Osteocyte (in vitro differentiated cells): ENCODE results near the gene TMEM164. TPM values are rescaled to one million over a fixed set of nuclear protein-coding genes. Genes with fewer than 3 reads are reported as not detected.
A peak's percentile ranks its signal among the peaks of the same experiment; 100 is the strongest.

ENCODE experiments used
- DNase-seq: peaks from one replicate; pipeline ENCODE4 v3.0.0; 2021; ENCODE audit warnings: mixed read lengths; ENCODE audit not compliant: unreplicated experiment; ENCODE audit errors: extremely low spot score
- H3K27ac Mint-ChIP-seq: one replicate; pipeline ENCODE4 v1.8.0; 2021; ENCODE audit warnings: mild to moderate bottlenecking, mixed read lengths; ENCODE audit not compliant: unreplicated experiment
- H3K27me3 Mint-ChIP-seq: one replicate; pipeline ENCODE4 v1.8.0; 2021; ENCODE audit warnings: mixed read lengths; ENCODE audit not compliant: unreplicated experiment
- H3K36me3 Mint-ChIP-seq: one replicate; pipeline ENCODE4 v1.8.0; 2021; ENCODE audit warnings: mixed read lengths; ENCODE audit not compliant: unreplicated experiment
- H3K4me1 Mint-ChIP-seq: one replicate; pipeline ENCODE4 v1.8.0; 2021; ENCODE audit warnings: mixed read lengths; ENCODE audit not compliant: unreplicated experiment
- H3K4me3 Mint-ChIP-seq: one replicate; pipeline ENCODE4 v1.8.0; 2021; ENCODE audit warnings: mild to moderate bottlenecking, moderate library complexity, mixed read lengths; ENCODE audit not compliant: unreplicated experiment
- H3K9me3 Mint-ChIP-seq: one replicate; pipeline ENCODE4 v1.8.0; 2021; ENCODE audit warnings: mixed read lengths; ENCODE audit not compliant: unreplicated experiment
- microRNA-seq: library from miRNA; unstranded; fragments of <30 nt; microRNA quantifications from one replicate; pipeline ENCODE4 v1.1.0, GENCODE V29; 2020; ENCODE audit not compliant: unreplicated experiment
- total RNA-seq: library from RNA; stranded (reverse); gene quantifications from 2 replicates; pipeline ENCODE4 v1.2.1, GENCODE V29; 2021
- TF ChIP-seq, protein P1 (sequence below): fragments of 200-600 bp; sonication (generic); IDR thresholded peaks from 2 replicates; pipeline ENCODE4 v1.5.0; 2021; ENCODE audit warnings: antibody characterized with exemption, mild to moderate bottlenecking, moderate library complexity

The TMEM164 gene
- total RNA-seq, 1 donor from 2014 or later, result 12.9 TPM

DNA sequence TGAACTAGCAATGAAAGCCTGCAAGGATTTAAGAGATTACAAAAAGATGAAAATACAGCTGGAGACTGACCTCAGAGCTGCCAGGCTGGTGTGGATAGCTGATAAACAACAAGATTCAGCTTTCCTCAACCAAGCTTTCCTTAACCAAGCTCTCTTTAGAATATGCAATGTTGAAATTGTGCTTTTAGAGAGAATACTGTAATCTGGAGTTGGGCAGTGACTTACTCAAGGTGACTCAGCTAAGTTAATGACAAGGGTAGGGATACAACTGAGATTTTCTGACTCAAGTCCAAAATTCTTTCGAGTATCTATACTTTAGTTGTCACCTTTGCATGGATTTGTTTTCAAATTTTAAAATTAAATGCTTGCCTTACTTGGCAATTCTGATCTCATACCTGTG lies 217.0 kb downstream of the TMEM164 start:
- Mint-ChIP-seq H3K27me3 (no peaks in the 10 kb centered on the region), H3K9me3 (no peaks in the 10 kb centered on the region), H3K27ac (no peak overlapping the region), H3K4me1 (peaks cover 15% of the 10 kb centered on the region), H3K36me3 (peaks cover 2% of the 10 kb centered on the region), H3K4me3 (no peak overlapping the region)
- TF ChIP-seq, protein P1, sequence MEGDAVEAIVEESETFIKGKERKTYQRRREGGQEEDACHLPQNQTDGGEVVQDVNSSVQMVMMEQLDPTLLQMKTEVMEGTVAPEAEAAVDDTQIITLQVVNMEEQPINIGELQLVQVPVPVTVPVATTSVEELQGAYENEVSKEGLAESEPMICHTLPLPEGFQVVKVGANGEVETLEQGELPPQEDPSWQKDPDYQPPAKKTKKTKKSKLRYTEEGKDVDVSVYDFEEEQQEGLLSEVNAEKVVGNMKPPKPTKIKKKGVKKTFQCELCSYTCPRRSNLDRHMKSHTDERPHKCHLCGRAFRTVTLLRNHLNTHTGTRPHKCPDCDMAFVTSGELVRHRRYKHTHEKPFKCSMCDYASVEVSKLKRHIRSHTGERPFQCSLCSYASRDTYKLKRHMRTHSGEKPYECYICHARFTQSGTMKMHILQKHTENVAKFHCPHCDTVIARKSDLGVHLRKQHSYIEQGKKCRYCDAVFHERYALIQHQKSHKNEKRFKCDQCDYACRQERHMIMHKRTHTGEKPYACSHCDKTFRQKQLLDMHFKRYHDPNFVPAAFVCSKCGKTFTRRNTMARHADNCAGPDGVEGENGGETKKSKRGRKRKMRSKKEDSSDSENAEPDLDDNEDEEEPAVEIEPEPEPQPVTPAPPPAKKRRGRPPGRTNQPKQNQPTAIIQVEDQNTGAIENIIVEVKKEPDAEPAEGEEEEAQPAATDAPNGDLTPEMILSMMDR, result no peak
- no peak for DNase-seq

DNA sequence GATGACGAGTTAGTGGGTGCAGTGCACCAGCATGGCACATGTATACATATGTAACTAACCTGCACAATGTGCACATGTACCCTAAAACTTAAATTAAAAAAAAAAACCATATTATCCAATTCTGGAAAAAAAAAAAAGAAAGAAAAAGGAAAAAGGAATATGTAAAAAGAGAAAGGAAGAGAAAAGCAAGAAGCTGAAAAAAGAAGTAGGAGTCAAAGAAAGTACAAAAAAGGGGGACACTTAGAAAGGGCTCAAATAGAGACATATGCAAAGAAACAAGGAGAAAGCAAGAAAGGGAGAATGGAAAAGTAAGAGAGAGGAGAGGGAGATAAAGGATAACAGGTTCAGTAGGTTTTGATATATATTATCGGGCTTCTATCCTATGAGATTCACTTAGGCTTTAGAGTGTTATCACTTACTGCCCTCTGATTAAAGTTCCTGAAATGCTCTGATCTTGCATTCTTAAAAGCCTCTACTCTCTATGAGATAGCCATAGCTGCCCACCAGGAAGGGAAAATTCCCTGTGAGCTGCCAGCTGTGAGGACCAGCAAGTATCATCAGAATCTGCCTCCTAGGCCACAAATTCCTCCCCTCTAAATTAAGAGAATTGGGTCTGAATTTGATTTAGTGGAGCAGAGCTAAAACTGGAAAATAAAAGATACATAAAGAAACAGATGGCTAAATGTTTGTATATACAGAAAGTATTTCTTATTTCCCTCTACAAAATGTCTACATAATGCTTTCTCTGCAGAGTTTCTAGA lies 219.8 kb downstream of the TMEM164 start:
- no peaks in the 10 kb centered on the region for H3K9me3 Mint-ChIP-seq
- no peaks in the 10 kb centered on the region for H3K36me3 Mint-ChIP-seq
- no peak overlapping the region for H3K4me3 Mint-ChIP-seq
- DNase-seq, result no peak
- no peak overlapping the region for H3K27ac Mint-ChIP-seq
- TF ChIP-seq, protein P1, result no peak
- H3K4me1 Mint-ChIP-seq, result peaks cover 11% of the 10 kb centered on the region
- no peaks in the 10 kb centered on the region for H3K27me3 Mint-ChIP-seq

- TF ChIP-seq, protein P1, result no peak
- no peaks in the 10 kb centered on the region for H3K9me3 Mint-ChIP-seq
- H3K27me3 Mint-ChIP-seq, result no peaks in the 10 kb centered on the region
- no peak overlapping the region for H3K4me3 Mint-ChIP-seq
- H3K27ac Mint-ChIP-seq, result no peak overlapping the region
- H3K4me1 Mint-ChIP-seq, result peaks cover 10% of the 10 kb centered on the region
- DNase-seq, result no peak
- no peaks in the 10 kb centered on the region for H3K36me3 Mint-ChIP-seq
These were observed 222.2 kb downstream of the TMEM164 start for GRCh38 chrX:110224926-110225617.

GRCh38 chrX:110226931-110227330 lies 224.0 kb downstream of the TMEM164 start:
- Mint-ChIP-seq H3K4me3 (no peak overlapping the region), H3K9me3 (peaks cover 11% of the 10 kb centered on the region), H3K27ac (peak overlapping the region; percentile 56), H3K27me3 (no peaks in the 10 kb centered on the region), H3K4me1 (peaks cover 10% of the 10 kb centered on the region), H3K36me3 (peaks cover 5% of the 10 kb centered on the region)
- TF ChIP-seq, protein P1, result no peak
- no peak for DNase-seq

Small RNA genes within 50 kb of the gene (microRNA-seq; reads per million reads assigned to microRNA genes)
- gene MIR3978 (not detected), gene MIR652 (494 reads per million, percentile 72 among the genes with 10 or more reads in this experiment)
